Measurements from ENCODE around the gene CREB5.

The CREB5 gene

DNA sequence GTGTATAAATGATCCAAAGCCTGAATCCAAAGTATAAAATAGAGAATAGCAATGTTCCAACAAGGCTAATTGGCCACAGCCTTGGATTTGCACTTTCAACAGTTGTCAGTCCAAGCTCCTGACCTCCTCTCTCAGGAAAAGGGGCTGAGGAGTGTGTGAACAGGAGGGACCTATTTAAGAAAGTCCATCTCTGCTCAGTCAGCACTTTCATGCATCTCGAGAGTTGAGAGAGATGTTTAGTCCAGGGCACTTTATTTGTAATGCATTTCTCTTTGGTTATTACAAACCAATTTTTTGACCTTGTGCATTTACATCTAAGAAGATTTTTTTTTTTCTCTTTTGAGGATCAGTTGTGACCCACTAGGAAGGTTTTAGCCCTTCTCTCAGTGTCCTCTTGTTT, 244.2 kb downstream of the CREB5 start:
- Histone ChIP-seq H3K4me1 (ENCODE audit: control insufficient read depth, insufficient read depth, low read length) (no peaks in the 10 kb centered on the region), H3K27me3 (ENCODE audit: control insufficient read depth, insufficient read depth, low read length) (no peaks in the 10 kb centered on the region), H3K4me3 (ENCODE audit: low read length) (no peak overlapping the region), H3K36me3 (ENCODE audit: control insufficient read depth, insufficient read depth, low read length) (no peaks in the 10 kb centered on the region), H3K9ac (ENCODE audit: low read length) (no peak overlapping the region), H3K9me3 (ENCODE audit: control insufficient read depth, low read length) (no peaks in the 10 kb centered on the region)

DNA sequence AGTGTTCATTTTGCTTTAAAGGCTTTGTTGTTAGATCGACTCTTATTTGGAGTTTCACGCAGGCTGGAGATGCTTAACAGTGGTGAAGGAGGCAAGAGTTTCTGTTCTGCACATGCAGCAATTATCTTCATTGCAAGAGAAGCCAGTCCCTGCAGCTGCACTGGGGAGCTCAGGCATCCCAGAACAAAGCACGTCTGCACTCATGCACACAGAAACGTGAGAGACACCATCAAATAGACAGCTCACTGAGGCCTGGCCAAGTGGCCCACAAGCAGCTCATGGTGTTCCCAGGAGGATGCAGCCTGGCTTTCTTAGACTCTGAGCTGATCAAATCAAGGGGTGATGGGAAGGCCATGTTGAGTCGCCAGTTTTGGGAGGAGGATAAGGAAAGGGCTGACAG, 246.1 kb downstream of the CREB5 start:
- Histone ChIP-seq H3K27me3 (ENCODE audit: control insufficient read depth, insufficient read depth, low read length) (no peaks in the 10 kb centered on the region), H3K36me3 (ENCODE audit: control insufficient read depth, insufficient read depth, low read length) (no peaks in the 10 kb centered on the region), H3K4me1 (ENCODE audit: control insufficient read depth, insufficient read depth, low read length) (no peaks in the 10 kb centered on the region), H3K4me3 (ENCODE audit: low read length) (no peak overlapping the region), H3K9me3 (ENCODE audit: control insufficient read depth, low read length) (no peaks in the 10 kb centered on the region), H3K9ac (ENCODE audit: low read length) (no peak overlapping the region)

DNA sequence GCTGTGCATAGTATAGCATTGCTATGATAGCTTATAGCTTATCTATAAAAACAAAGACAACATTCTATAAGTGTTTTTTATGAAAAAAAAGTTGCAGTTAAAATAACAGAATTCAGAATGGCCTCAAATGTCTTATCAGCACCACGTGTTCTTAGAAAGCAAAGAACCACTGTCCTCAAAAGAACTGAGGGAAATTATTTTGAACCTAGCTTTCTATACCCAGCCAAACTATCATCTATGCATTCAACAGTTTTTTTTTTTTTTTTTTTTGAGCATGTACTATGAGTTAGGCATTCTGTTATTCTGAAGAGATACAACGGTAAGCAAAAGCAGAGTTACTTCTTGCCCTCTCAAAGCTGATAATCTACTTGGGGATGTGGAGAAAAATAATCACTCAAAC, 247.8 kb downstream of the CREB5 start:
- no peaks in the 10 kb centered on the region for H3K36me3 ChIP-seq (ENCODE audit: control insufficient read depth, insufficient read depth, low read length)
- no peak overlapping the region for H3K4me3 ChIP-seq (ENCODE audit: low read length)
- no peaks in the 10 kb centered on the region for H3K4me1 ChIP-seq (ENCODE audit: control insufficient read depth, insufficient read depth, low read length)
- H3K9ac ChIP-seq (ENCODE audit: low read length), result no peak overlapping the region
- no peaks in the 10 kb centered on the region for H3K9me3 ChIP-seq (ENCODE audit: control insufficient read depth, low read length)
- no peaks in the 10 kb centered on the region for H3K27me3 ChIP-seq (ENCODE audit: control insufficient read depth, insufficient read depth, low read length)

DNA sequence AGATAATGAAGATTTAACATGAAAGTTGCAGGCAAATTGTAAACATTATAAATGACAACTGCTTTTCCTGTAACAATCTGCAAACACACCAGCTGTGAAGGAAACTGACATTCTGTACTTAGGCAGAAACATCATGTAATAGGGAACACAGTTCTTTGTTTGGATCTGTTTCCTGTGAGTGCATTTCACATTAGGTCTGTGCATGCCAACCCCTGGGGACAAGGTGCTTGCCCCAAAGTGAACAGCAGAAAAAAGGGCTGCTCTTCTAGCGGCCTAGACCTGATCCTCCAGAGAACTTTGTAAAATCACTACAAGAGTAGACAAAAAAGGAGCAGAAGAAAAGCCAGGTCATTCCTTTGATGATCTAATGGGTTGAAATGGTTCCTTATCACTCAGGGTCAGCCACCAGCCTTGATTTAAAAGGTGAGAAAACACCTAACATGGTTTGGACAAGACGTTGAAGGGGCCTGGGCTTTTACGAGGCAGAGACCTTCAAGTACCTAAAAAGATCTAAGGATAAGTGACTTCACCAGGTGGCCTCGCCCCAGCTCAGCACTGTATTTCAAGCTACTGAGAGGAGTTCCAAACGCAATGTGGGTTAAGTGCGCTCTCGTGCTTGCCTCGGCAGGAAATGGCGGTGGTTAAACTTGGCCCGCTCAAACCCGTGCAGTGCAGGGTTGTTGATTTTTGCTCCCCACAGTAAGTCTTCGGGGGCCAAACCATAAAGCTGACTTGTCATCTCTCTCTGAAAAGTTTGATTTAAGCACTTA, 249.7 kb downstream of the CREB5 start:
- Histone ChIP-seq H3K9ac (ENCODE audit: low read length) (no peak overlapping the region), H3K9me3 (ENCODE audit: control insufficient read depth, low read length) (no peaks in the 10 kb centered on the region), H3K27me3 (ENCODE audit: control insufficient read depth, insufficient read depth, low read length) (no peaks in the 10 kb centered on the region), H3K36me3 (ENCODE audit: control insufficient read depth, insufficient read depth, low read length) (no peaks in the 10 kb centered on the region), H3K4me1 (ENCODE audit: control insufficient read depth, insufficient read depth, low read length) (no peaks in the 10 kb centered on the region), H3K4me3 (ENCODE audit: low read length) (no peak overlapping the region)

DNA sequence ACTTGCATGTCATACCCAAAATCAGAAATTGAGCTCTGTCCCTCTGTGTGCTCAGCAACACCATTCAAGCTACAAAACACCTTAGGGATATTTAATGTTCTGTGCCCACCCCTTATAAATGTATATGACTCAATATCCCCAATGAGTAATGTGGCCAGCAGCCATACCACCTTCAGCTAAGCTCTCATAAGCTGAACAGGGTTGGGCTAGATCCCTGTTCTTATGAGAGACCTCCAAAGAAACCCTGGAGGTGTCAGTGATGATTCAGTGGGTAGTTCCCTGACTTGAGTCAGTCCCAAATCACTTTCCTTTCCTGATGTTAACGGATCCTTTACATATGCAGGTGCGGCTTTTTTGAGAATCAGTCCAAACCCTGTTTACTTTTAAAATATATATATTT, 253.8 kb downstream of the CREB5 start:
- Histone ChIP-seq H3K4me1 (ENCODE audit: control insufficient read depth, insufficient read depth, low read length) (no peaks in the 10 kb centered on the region), H3K9ac (ENCODE audit: low read length) (no peak overlapping the region), H3K27me3 (ENCODE audit: control insufficient read depth, insufficient read depth, low read length) (no peaks in the 10 kb centered on the region), H3K9me3 (ENCODE audit: control insufficient read depth, low read length) (no peaks in the 10 kb centered on the region), H3K4me3 (ENCODE audit: low read length) (no peak overlapping the region), H3K36me3 (ENCODE audit: control insufficient read depth, insufficient read depth, low read length) (no peaks in the 10 kb centered on the region)

DNA sequence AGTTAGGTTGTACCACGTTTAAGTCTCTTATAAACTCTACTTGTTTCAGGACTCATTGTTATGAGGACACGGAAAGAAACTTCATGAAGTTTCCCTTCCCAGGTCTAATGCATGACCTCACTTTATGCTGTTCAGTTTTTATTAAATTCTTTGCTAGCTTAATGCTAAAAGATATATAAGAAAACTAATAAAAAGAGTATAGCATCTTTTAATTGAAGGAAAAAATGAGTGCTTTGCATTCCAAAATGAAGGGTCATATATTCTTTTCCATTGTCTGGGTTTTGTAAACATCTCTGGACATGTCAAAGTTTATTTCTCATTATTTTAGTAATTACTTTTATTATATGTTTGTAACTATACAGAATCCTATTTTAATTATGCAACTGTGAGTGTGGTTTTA, 255.8 kb downstream of the CREB5 start:
- Histone ChIP-seq H3K4me3 (ENCODE audit: low read length) (no peak overlapping the region), H3K9me3 (ENCODE audit: control insufficient read depth, low read length) (no peaks in the 10 kb centered on the region), H3K27me3 (ENCODE audit: control insufficient read depth, insufficient read depth, low read length) (no peaks in the 10 kb centered on the region), H3K9ac (ENCODE audit: low read length) (no peak overlapping the region), H3K4me1 (ENCODE audit: control insufficient read depth, insufficient read depth, low read length) (no peaks in the 10 kb centered on the region), H3K36me3 (ENCODE audit: control insufficient read depth, insufficient read depth, low read length) (no peaks in the 10 kb centered on the region)

DNA sequence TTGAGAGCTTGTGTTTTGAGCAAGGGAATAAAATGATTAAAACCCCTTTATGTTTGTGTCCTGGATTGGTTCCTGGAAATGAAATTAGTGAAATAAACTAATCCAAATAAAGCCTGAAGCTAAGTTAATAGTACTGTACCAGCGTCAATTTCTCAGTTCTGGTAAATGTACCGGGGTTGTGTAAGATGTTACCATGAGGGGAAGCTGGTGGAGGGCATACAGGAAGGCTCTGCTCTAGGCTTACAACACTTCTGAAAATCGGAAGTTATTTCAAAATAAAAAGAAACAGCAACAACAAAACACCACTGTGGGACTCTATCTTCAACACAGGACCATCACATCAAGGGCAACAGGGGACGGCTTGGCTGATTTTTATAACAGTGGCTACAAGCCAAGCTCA, 257.0 kb downstream of the CREB5 start:
- Histone ChIP-seq H3K27me3 (ENCODE audit: control insufficient read depth, insufficient read depth, low read length) (no peaks in the 10 kb centered on the region), H3K9ac (ENCODE audit: low read length) (no peak overlapping the region), H3K9me3 (ENCODE audit: control insufficient read depth, low read length) (no peaks in the 10 kb centered on the region), H3K4me3 (ENCODE audit: low read length) (no peak overlapping the region), H3K36me3 (ENCODE audit: control insufficient read depth, insufficient read depth, low read length) (no peaks in the 10 kb centered on the region), H3K4me1 (ENCODE audit: control insufficient read depth, insufficient read depth, low read length) (no peaks in the 10 kb centered on the region)

DNA sequence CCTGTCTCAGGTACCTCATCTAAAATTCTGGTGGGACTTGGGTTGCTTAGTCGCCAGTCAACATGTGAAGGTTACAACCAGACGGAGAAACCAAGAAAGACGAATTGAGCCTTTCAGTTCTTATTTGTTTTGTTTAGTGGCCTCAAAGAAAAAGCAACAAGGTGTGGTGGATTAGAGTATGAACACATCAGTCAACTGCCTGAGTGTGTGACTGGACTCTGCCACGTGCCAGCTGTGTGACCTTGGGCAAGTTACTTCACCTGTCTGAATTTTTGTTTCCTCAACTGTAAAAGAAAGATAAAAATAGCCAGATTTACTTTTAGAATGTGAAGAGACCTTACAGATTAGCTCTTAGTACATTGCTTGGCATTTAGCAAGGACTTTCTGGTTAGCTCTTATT, 259.2 kb downstream of the CREB5 start:
- H3K36me3 ChIP-seq (ENCODE audit: control insufficient read depth, insufficient read depth, low read length), result no peaks in the 10 kb centered on the region
- no peaks in the 10 kb centered on the region for H3K9me3 ChIP-seq (ENCODE audit: control insufficient read depth, low read length)
- H3K4me3 ChIP-seq (ENCODE audit: low read length), result no peak overlapping the region
- H3K27me3 ChIP-seq (ENCODE audit: control insufficient read depth, insufficient read depth, low read length), result no peaks in the 10 kb centered on the region
- no peak overlapping the region for H3K9ac ChIP-seq (ENCODE audit: low read length)
- H3K4me1 ChIP-seq (ENCODE audit: control insufficient read depth, insufficient read depth, low read length), result no peaks in the 10 kb centered on the region

DNA sequence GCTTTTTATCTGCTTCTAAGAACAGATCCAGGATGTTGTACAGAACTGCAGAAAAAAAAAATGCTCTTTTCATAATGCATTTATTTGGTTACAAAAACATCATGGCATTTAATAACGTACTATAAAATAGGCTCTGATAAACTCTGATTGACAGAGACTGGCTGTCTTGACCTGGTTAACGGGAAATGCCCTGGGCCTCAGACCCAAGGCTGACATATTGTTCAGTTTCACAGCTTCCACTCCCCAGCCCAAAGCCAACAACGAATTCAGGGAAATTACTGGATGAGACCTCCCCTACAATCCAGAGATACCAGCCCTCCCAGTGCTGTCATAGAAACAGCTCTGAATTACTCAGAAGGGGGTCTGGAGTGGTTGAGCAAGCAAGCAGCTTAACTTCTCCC, 260.1 kb downstream of the CREB5 start:
- no peak overlapping the region for H3K4me3 ChIP-seq (ENCODE audit: low read length)
- no peaks in the 10 kb centered on the region for H3K4me1 ChIP-seq (ENCODE audit: control insufficient read depth, insufficient read depth, low read length)
- H3K9ac ChIP-seq (ENCODE audit: low read length), result no peak overlapping the region
- H3K27me3 ChIP-seq (ENCODE audit: control insufficient read depth, insufficient read depth, low read length), result no peaks in the 10 kb centered on the region
- H3K9me3 ChIP-seq (ENCODE audit: control insufficient read depth, low read length), result no peaks in the 10 kb centered on the region
- no peaks in the 10 kb centered on the region for H3K36me3 ChIP-seq (ENCODE audit: control insufficient read depth, insufficient read depth, low read length)

DNA sequence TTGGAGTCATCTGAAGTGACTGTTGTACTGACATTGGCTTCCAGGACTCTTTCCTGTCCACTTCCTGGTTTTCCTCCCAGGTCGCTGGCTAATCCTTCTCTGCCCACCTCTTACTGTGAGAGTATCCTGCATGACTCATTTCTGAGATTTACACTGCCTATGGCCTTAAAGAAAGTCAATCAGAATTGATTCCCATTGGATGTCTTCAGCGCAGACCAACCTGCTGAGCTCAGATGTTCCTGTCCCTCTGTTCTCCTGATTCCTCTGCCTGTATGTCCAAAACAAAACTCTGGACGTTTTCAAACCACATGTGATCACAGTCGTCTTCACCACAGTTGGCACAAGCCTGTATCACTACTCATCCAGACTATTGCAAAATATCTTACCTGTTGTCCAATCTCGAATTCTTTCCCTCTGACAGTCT, 262.1 kb downstream of the CREB5 start:
- H3K4me1 ChIP-seq (ENCODE audit: control insufficient read depth, insufficient read depth, low read length), result no peaks in the 10 kb centered on the region
- H3K27me3 ChIP-seq (ENCODE audit: control insufficient read depth, insufficient read depth, low read length), result no peaks in the 10 kb centered on the region
- no peak overlapping the region for H3K9ac ChIP-seq (ENCODE audit: low read length)
- no peaks in the 10 kb centered on the region for H3K36me3 ChIP-seq (ENCODE audit: control insufficient read depth, insufficient read depth, low read length)
- no peaks in the 10 kb centered on the region for H3K9me3 ChIP-seq (ENCODE audit: control insufficient read depth, low read length)
- no peak overlapping the region for H3K4me3 ChIP-seq (ENCODE audit: low read length)

DNA sequence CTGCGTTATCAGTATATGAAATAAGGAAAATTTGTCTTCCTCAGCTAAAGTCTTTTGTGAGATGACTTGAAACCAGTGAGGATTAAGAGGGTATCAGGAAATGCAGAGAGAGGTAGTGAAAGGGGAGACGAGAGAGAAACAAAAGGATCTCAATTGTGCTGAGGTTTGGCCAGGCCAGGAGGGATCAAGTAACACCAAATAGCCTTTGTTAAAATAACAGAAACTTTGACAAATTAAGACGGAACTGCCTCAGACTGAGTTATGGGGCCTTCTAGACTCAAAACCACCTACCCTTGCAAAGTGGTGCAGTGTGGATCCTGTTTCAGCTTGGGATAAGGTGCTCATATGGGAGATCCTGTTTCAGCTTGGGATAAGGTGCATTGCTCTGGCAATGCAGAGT, 263.1 kb downstream of the CREB5 start:
- Histone ChIP-seq H3K36me3 (ENCODE audit: control insufficient read depth, insufficient read depth, low read length) (no peaks in the 10 kb centered on the region), H3K9me3 (ENCODE audit: control insufficient read depth, low read length) (no peaks in the 10 kb centered on the region), H3K9ac (ENCODE audit: low read length) (no peak overlapping the region), H3K4me1 (ENCODE audit: control insufficient read depth, insufficient read depth, low read length) (no peaks in the 10 kb centered on the region), H3K4me3 (ENCODE audit: low read length) (no peak overlapping the region), H3K27me3 (ENCODE audit: control insufficient read depth, insufficient read depth, low read length) (no peaks in the 10 kb centered on the region)

DNA sequence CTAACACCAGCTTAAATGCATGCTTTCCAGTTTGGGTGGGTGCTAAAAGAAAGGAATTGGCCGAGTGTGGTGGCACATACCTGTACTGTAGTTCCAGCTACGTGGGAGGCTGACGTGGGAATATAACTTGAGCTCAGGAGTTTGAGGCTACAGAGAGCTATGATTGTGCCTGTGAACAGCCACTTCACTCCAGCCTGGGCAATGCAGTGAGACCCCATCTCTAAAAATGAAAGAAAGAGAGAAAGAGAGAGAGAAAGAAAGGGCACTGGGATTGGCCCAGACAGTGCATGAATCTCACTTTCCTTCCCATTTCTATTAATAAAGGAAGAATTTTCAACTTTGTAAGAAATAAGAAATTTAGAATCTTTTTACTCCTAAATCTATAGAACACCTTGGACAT, 265.4 kb downstream of the CREB5 start:
- no peak overlapping the region for H3K9ac ChIP-seq (ENCODE audit: low read length)
- no peaks in the 10 kb centered on the region for H3K27me3 ChIP-seq (ENCODE audit: control insufficient read depth, insufficient read depth, low read length)
- H3K4me1 ChIP-seq (ENCODE audit: control insufficient read depth, insufficient read depth, low read length), result no peaks in the 10 kb centered on the region
- H3K4me3 ChIP-seq (ENCODE audit: low read length), result no peak overlapping the region
- no peaks in the 10 kb centered on the region for H3K36me3 ChIP-seq (ENCODE audit: control insufficient read depth, insufficient read depth, low read length)
- no peaks in the 10 kb centered on the region for H3K9me3 ChIP-seq (ENCODE audit: control insufficient read depth, low read length)

DNA sequence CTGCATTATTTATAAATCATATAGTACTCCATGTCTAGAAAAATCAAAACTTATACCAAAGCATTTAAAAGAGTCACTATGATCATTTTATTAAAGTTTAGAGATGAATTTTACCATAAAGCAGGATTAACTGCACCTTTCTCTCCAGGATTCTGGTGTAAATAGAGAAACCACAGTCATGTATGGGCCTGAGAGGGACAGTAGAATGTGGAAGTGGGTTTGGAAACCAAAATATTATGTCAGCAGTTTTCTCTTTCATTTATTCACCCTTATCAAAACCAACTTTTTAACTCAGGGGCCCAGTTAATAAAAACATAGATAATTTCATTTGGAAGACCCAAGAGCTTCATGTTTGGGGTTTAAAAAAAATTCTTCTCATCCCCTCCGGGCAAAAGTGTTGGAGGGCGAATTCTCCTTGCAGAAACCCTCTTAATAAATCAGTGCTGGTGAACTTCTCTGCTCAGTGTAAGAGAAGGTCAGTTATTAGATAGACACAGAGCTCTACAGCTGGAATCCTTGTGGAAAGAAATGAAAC, 266.2 kb downstream of the CREB5 start:
- no peaks in the 10 kb centered on the region for H3K27me3 ChIP-seq (ENCODE audit: control insufficient read depth, insufficient read depth, low read length)
- H3K4me1 ChIP-seq (ENCODE audit: control insufficient read depth, insufficient read depth, low read length), result no peaks in the 10 kb centered on the region
- H3K9me3 ChIP-seq (ENCODE audit: control insufficient read depth, low read length), result no peaks in the 10 kb centered on the region
- no peak overlapping the region for H3K4me3 ChIP-seq (ENCODE audit: low read length)
- no peaks in the 10 kb centered on the region for H3K36me3 ChIP-seq (ENCODE audit: control insufficient read depth, insufficient read depth, low read length)
- H3K9ac ChIP-seq (ENCODE audit: low read length), result no peak overlapping the region

Data from mucosa of stomach (tissue), 1 donor.